Measurements from ENCODE around the gene BYSL.

The BYSL gene

GRCh38 chr6:41885930-41886329, 35.4 kb upstream of the BYSL start:
- TF ChIP-seq TAF1 (IDR thresholded peaks at IDR 0.05; ENCODE audit: borderline replicate concordance, insufficient read depth, low read length), result no peak
- no peak for TF ChIP-seq FOXP2 (optimal IDR thresholded peaks at IDR 0.05; ENCODE audit: borderline replicate concordance, extremely low read depth, extremely low read length, insufficient read depth)
- no peak for TF ChIP-seq SIN3A (IDR thresholded peaks at IDR 0.05; ENCODE audit: borderline replicate concordance, insufficient read depth, low read length)
- TF ChIP-seq, protein P1, sequence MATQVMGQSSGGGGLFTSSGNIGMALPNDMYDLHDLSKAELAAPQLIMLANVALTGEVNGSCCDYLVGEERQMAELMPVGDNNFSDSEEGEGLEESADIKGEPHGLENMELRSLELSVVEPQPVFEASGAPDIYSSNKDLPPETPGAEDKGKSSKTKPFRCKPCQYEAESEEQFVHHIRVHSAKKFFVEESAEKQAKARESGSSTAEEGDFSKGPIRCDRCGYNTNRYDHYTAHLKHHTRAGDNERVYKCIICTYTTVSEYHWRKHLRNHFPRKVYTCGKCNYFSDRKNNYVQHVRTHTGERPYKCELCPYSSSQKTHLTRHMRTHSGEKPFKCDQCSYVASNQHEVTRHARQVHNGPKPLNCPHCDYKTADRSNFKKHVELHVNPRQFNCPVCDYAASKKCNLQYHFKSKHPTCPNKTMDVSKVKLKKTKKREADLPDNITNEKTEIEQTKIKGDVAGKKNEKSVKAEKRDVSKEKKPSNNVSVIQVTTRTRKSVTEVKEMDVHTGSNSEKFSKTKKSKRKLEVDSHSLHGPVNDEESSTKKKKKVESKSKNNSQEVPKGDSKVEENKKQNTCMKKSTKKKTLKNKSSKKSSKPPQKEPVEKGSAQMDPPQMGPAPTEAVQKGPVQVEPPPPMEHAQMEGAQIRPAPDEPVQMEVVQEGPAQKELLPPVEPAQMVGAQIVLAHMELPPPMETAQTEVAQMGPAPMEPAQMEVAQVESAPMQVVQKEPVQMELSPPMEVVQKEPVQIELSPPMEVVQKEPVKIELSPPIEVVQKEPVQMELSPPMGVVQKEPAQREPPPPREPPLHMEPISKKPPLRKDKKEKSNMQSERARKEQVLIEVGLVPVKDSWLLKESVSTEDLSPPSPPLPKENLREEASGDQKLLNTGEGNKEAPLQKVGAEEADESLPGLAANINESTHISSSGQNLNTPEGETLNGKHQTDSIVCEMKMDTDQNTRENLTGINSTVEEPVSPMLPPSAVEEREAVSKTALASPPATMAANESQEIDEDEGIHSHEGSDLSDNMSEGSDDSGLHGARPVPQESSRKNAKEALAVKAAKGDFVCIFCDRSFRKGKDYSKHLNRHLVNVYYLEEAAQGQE (IDR thresholded peaks at IDR 0.05; ENCODE audit: insufficient read depth in 1 of 2, low read depth in 2 of 2, low read length in 2 of 2), result no peak
- no peak for TF ChIP-seq POLR2AphosphoS5 (IDR thresholded peaks at IDR 0.05; ENCODE audit: low read depth, low read length)

DNA sequence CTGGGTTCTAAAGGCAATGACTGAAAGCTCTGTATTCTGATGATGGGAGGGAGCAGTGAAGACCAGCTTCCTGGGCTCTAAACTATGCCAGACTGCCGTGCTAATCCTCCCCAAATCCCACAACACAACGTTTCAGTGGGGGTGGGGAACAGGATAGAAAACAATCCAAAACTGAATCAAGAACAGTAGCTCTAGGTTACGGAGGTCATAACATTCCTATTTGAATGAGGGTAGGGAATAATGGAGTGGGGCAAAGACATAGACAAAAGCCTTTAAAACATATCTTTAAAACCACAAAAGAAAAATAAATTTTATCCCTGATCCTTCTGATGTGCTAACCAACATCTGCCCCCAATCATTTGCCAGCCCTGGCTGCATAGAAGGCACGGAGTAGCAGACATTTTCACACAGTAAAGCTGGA, 34.0 kb upstream of the BYSL start:
- TF ChIP-seq SIN3A (IDR thresholded peaks at IDR 0.05; ENCODE audit: borderline replicate concordance, insufficient read depth, low read length), result no peak
- no peak for TF ChIP-seq FOXP2 (optimal IDR thresholded peaks at IDR 0.05; ENCODE audit: borderline replicate concordance, extremely low read depth, extremely low read length, insufficient read depth)
- no peak for TF ChIP-seq POLR2AphosphoS5 (IDR thresholded peaks at IDR 0.05; ENCODE audit: low read depth, low read length)
- no peak for TF ChIP-seq TAF1 (IDR thresholded peaks at IDR 0.05; ENCODE audit: borderline replicate concordance, insufficient read depth, low read length)
- TF ChIP-seq, protein P1 (IDR thresholded peaks at IDR 0.05; ENCODE audit: insufficient read depth in 1 of 2, low read depth in 2 of 2, low read length in 2 of 2), result no peak

DNA sequence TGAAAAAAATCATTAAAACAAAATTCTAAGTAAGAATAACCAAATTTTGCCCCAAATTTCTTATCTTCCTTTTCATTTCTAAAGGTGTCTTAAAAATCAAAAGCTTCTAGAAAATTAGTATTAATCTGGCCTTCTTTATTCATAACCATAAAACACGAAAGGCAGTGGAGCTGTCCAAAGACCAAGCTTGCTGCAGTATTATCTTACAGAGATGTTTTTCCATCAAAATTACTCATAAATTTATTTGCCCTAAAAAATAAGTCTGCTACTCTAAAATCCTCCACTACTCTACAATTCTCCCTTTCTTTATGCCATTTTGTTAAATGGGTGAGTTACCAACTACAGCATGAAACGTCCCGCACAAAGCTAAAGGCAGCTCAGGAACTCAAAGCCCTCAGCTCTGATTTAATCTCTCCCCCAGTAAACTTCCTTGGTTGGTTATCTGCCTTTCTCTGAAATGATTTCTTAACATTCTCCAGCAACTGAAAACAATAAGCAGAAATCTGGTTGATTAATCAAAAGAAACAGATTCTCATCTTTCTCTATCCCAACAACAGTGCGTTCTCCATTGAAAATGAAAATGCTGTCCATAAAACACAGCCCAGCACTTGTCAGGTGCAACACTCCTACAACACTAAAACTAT, 28.3 kb upstream of the BYSL start:
- TF ChIP-seq, protein P1 (IDR thresholded peaks at IDR 0.05; ENCODE audit: insufficient read depth in 1 of 2, low read depth in 2 of 2, low read length in 2 of 2), result no peak
- no peak for TF ChIP-seq SIN3A (IDR thresholded peaks at IDR 0.05; ENCODE audit: borderline replicate concordance, insufficient read depth, low read length)
- TF ChIP-seq FOXP2 (optimal IDR thresholded peaks at IDR 0.05; ENCODE audit: borderline replicate concordance, extremely low read depth, extremely low read length, insufficient read depth), result no peak

DNA sequence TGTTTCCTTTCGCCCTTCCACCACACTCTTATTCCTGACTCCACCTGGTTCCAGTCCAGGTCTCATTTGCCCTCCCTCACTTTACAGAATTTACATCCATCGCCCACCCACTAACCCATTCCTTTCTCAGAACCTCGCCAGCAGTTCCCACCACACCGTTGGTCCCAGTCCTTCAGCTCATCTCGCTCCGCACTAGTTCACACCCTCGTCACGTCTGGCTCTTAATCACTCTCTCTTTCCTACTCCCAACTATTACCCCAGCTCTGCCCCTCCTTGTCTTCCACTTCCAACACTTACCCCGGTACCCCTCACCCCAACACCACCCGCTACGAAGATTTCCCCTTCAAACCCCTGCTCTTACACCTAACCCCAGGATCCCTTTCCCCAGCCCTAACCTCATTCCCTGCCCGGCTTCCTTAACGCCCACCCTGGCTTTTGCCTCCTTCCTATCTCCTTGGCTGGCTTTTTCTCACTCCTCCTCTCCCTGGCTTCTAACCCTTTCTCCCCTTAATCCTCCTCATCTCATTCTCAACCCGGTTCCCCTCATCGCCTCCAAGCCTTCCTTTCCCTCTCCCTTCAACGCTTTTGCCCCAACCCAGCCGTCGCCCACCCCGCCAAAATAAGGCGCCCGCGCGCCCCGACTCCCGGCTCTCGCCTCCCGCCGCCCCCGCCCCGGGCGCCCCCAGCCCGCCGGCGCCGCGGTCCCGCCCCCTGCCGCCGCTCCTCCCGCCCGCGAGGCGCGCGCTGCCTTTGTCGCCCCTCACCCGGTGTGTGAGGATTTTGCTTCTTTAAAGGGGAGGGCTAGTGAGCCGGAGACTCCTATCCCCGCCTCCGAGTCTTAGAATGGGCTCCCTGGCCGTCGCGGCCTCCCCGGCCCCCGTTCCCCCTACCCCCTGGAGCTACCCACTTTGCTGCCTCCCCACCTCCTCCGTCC, 26.7 kb upstream of the BYSL start:
- TF ChIP-seq, protein P1 (IDR thresholded peaks at IDR 0.05; ENCODE audit: insufficient read depth in 1 of 2, low read depth in 2 of 2, low read length in 2 of 2), result no peak

All from PFSK-1 (cell line).